ENCODE data around the gene GK.

GK gene

GRCh38 chrX:30652527-30653414, 452 bp upstream of the GK start:
- no peaks in the 10 kb centered on the region for H3K36me3 ChIP-seq (ENCODE audit: control insufficient read depth in 2 of 2, insufficient read depth in 1 of 2, low read length in 2 of 2)
- no peaks in the 10 kb centered on the region for H3K4me1 ChIP-seq (ENCODE audit: control insufficient read depth, insufficient read depth, low read length)
- ChIA-PET POLR2A (no interaction called here), CTCF (no interaction called here)
- H3K27ac ChIP-seq (ENCODE audit: extremely low read depth, low read depth, low read length) = no peak overlapping the region; the same call in 1 of the 2 replicates
- no peaks in the 10 kb centered on the region for H3K9me3 ChIP-seq (ENCODE audit: control insufficient read depth, insufficient read depth, low read depth, low read length)
- H3K4me3 ChIP-seq (ENCODE audit: low read depth, low read length) = peak overlapping the region; percentile 68
- TF ChIP-seq ZNF571 (tag by site-specific recombination; IDR thresholded peaks at IDR 0.05) = no peak
- TF ChIP-seq GLI2 (tag by site-specific recombination; IDR thresholded peaks at IDR 0.05; ENCODE audit: borderline replicate concordance, low read depth) = no peak
- no peak for TF ChIP-seq BCL6B (tag by site-specific recombination; IDR thresholded peaks at IDR 0.05)
- TF ChIP-seq ZBTB11 (tag by site-specific recombination; conservative IDR thresholded peaks at IDR 0.05; ENCODE audit: low read depth) = no peak
- peak; percentile 31; the same call in 1 of the 2 replicates for TF ChIP-seq ZIC2 (tag by site-specific recombination; IDR thresholded peaks at IDR 0.05)
- TF ChIP-seq KLF9 (tag by site-specific recombination; IDR thresholded peaks at IDR 0.05; ENCODE audit: low read depth) = peak; percentile 84
- no peak for TF ChIP-seq ZSCAN16 (tag by site-specific recombination; IDR thresholded peaks at IDR 0.05)
- no peak; the same call in 1 of the 2 replicates for TF ChIP-seq ZNF501 (tag by site-specific recombination; IDR thresholded peaks at IDR 0.05)
- TF ChIP-seq ZNF169 (tag by site-specific recombination; IDR thresholded peaks at IDR 0.05) = no peak
- no peak for TF ChIP-seq ZSCAN5A (tag by site-specific recombination; IDR thresholded peaks at IDR 0.05)
- TF ChIP-seq ZNF747 (tag by site-specific recombination; IDR thresholded peaks at IDR 0.05) = no peak
- peak; percentile 85 for TF ChIP-seq HIC1 (tag by site-specific recombination; IDR thresholded peaks at IDR 0.05)
- TF ChIP-seq ZNF768 (tag by site-specific recombination; IDR thresholded peaks at IDR 0.05) = no peak
- no peak for TF ChIP-seq ZNF658 (tag by site-specific recombination; IDR thresholded peaks at IDR 0.05)
- no peak for TF ChIP-seq ZSCAN4 (tag by site-specific recombination; IDR thresholded peaks at IDR 0.05)
- peak; percentile 27; the same call in 1 of the 2 replicates for TF ChIP-seq SP7 (tag by site-specific recombination; IDR thresholded peaks at IDR 0.05)
- TF ChIP-seq ZEB2 (tag by site-specific recombination; IDR thresholded peaks at IDR 0.05) = peak; percentile 47; the same call in 1 of the 2 replicates
- no peak for TF ChIP-seq ZNF394 (tag by site-specific recombination; IDR thresholded peaks at IDR 0.05; ENCODE audit: borderline replicate concordance)
- no peak for TF ChIP-seq ZNF621 (tag by site-specific recombination; IDR thresholded peaks at IDR 0.05)
- TF ChIP-seq ZNF23 (tag by site-specific recombination; IDR thresholded peaks at IDR 0.05; ENCODE audit: borderline replicate concordance) = no peak
- TF ChIP-seq ZNF645 (tag by site-specific recombination; IDR thresholded peaks at IDR 0.05) = no peak
- no peak for TF ChIP-seq ZNF132 (tag by site-specific recombination; IDR thresholded peaks at IDR 0.05; ENCODE audit: borderline replicate concordance)
- TF ChIP-seq ZNF626 (tag by site-specific recombination; IDR thresholded peaks at IDR 0.05) = no peak
- no peak for TF ChIP-seq ZNF223 (tag by site-specific recombination; IDR thresholded peaks at IDR 0.05)
- TF ChIP-seq ZNF792 (tag by site-specific recombination; IDR thresholded peaks at IDR 0.05) = no peak
- no peak for TF ChIP-seq SCRT2 (tag by site-specific recombination; IDR thresholded peaks at IDR 0.05)
- TF ChIP-seq ZNF529 (tag by site-specific recombination; IDR thresholded peaks at IDR 0.05; ENCODE audit: insufficient replicate concordance) = no peak

Measured in HEK293 (cell line).